ENCODE data around the gene IER2.
"Not testable (repeated sequence)": the region's sequence is repeated elsewhere in the genome, so short reads cannot be mapped to it uniquely, and the experiment has no call there.

Gene IER2

DNA sequence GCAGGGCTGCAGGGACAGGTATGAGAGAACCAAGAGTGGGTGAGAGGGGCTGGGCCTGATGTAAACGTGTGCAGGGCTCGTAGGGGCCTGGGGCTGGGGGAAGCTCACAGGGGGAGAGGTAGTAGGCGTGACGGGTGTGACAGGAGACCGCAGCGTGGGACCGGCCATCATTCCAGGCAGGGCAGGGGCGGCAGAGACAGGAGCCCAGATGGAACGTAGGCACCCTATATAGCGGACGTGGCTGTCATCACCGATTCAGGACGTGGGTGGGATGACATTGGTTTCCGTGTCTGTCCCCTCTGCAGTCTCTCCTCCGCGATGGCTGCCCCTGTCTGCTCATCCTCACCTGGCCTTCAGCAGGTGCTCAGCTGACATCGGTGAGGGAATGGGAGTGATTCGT lies 48.4 kb downstream of the IER2 start:
- no peak for DNase-seq (ENCODE audit: low read depth in 2 of 2)

DNA sequence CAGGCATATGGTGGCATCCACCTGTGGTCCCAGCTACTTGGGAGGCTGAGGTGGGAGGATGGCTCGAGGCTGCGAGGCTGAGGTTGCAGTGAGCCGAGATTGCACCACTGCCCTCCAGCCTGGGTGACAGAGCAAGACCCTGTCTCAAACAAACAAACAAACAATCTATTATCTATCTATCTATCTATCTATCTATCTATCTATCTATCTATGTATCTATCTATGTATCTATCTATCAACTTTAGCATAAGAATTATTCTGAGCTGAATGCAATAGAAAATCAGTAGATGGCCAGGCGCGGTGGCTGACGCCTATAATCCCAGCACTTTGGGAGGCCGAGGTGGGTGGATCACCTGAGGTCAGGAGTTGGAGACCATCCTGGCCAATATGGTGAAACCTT lies 51.9 kb downstream of the IER2 start:
- not testable (repeated sequence) for DNase-seq (ENCODE audit: low read depth in 2 of 2)

Measured in stimulated activated CD4-positive, alpha-beta T cell treated with anti-CD3 and anti-CD28 coated beads, Interleukin-1b, Interleukin-23, amount 100 ng/mL, for 1 hour (primary cell).